ENCODE results near the gene GCM1. TPM values are rescaled to one million over a fixed set of nuclear protein-coding genes. Genes with fewer than 3 reads are reported as not detected.
"Not testable (repeated sequence)": the region's sequence is repeated elsewhere in the genome, so short reads cannot be mapped to it uniquely, and the experiment has no call there.

The GCM1 gene
- total RNA-seq, 3 donors from 2014 or later (not counting 1 experiment from before 2014, with no cell fraction given) = 0.20 TPM; not detected in 2

DNA sequence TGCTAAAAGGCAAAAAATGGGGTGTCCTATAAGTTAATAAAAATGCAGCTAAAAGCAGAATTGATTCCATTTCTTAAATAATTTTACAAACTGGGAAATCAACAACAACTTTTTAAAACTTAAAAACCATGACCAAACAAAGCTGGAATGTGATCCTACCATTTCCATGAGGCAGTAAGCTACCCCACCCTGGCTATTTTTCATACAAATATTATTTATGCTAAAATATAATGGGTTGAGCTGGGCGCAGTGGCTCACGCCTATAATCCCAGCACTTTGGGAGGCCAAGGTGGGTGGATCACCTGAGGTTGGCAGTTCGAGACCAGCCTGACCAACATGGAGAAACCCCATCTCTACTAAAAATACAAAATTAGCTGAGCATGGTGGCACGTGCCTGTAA lies 6.6 kb upstream of the GCM1 start:
- H3K27me3 ChIP-seq (ENCODE audit: control insufficient read depth, insufficient read depth, low read length); H3K36me3 Mint-ChIP-seq; H3K27ac Mint-ChIP-seq; H3K4me3 Mint-ChIP-seq; DNase-seq; H3K27ac ChIP-seq (ENCODE audit: low read length); H3K9me3 ChIP-seq (ENCODE audit: control insufficient read depth, insufficient read depth, low read length); ATAC-seq; H3K27me3 Mint-ChIP-seq (ENCODE audit: low read depth in 2 of 2); H3K4me1 Mint-ChIP-seq; H3K4me3 ChIP-seq (ENCODE audit: low read length); H3K4me1 ChIP-seq (ENCODE audit: control insufficient read depth, insufficient read depth, low read length); H3K36me3 ChIP-seq (ENCODE audit: control insufficient read depth, insufficient read depth, low read length); H3K9me3 Mint-ChIP-seq; intact Hi-C loops (cut with micrococcal nuclease): not testable (repeated sequence)
- WGBS (ENCODE audit: insufficient coverage) = 98% methylated on average over 3 of the region's 4 CpGs

DNA sequence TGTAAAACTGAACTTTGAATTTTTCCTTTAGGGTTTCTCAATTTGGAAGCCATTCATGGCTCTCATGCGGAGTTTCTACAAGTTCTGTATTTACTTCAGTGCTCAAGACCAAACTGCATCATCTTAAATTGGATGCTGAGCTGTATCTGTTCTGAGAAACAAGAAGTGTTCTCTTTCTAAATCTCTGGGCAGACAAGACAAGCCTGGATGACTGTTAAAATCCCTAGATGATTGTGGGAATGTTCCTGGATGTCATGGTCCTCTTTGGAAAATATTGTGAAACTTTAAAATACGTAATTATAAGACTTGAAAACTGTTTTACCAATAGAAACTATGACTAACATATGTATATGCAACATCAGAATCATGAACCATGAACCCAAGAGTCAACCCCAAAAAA lies 6.2 kb upstream of the GCM1 start:
- intact Hi-C loops (cut with micrococcal nuclease) = no loop called here
- H3K4me3 Mint-ChIP-seq = no peak overlapping the region
- no peaks in the 10 kb centered on the region for H3K4me1 ChIP-seq (ENCODE audit: control insufficient read depth, insufficient read depth, low read length)
- H3K9me3 ChIP-seq (ENCODE audit: control insufficient read depth, insufficient read depth, low read length) = no peaks in the 10 kb centered on the region
- H3K27me3 ChIP-seq (ENCODE audit: control insufficient read depth, insufficient read depth, low read length) = no peaks in the 10 kb centered on the region
- TF ChIP-seq, protein P1, sequence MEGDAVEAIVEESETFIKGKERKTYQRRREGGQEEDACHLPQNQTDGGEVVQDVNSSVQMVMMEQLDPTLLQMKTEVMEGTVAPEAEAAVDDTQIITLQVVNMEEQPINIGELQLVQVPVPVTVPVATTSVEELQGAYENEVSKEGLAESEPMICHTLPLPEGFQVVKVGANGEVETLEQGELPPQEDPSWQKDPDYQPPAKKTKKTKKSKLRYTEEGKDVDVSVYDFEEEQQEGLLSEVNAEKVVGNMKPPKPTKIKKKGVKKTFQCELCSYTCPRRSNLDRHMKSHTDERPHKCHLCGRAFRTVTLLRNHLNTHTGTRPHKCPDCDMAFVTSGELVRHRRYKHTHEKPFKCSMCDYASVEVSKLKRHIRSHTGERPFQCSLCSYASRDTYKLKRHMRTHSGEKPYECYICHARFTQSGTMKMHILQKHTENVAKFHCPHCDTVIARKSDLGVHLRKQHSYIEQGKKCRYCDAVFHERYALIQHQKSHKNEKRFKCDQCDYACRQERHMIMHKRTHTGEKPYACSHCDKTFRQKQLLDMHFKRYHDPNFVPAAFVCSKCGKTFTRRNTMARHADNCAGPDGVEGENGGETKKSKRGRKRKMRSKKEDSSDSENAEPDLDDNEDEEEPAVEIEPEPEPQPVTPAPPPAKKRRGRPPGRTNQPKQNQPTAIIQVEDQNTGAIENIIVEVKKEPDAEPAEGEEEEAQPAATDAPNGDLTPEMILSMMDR (IDR thresholded peaks at IDR 0.05) = no peak
- DNase-seq (no peak), ATAC-seq (no peak)
- no peaks in the 10 kb centered on the region for H3K9me3 Mint-ChIP-seq
- no peak overlapping the region for H3K4me3 ChIP-seq (ENCODE audit: low read length)
- no peaks in the 10 kb centered on the region for H3K4me1 Mint-ChIP-seq
- peaks cover 0 to 4% of the 10 kb centered on the region in 2 donors for H3K27me3 Mint-ChIP-seq (ENCODE audit: low read depth in 2 of 2)
- H3K27ac ChIP-seq (ENCODE audit: low read length) = no peak overlapping the region
- no peak overlapping the region for H3K27ac Mint-ChIP-seq
- H3K36me3 Mint-ChIP-seq = no peaks in the 10 kb centered on the region
- 93% methylated on average over 1 of the region's 2 CpGs for WGBS (ENCODE audit: insufficient coverage)
- H3K36me3 ChIP-seq (ENCODE audit: control insufficient read depth, insufficient read depth, low read length) = no peaks in the 10 kb centered on the region

DNA sequence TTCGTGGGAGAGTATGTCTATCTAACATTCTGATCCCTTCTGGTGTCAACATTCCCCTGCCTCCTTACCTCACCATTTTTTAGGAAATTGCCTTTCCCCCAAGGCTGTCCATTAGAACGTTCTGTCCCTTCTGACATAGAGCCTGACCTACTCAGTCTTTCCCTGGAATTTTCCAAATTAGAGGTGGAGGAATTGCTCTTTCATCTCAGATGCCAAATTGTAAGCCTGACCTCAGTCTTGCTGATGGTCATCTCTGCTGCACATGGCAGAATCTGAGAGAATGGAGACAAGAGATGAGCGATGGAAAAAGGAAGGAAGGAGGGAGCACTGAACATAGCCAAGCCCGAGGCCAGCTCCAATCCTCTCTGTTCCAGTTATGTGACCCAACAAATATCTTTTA lies 5.4 kb upstream of the GCM1 start:
- ATAC-seq = no peak
- WGBS (ENCODE audit: insufficient coverage) = 89% methylated on average over 4 of the region's 4 CpGs

DNA sequence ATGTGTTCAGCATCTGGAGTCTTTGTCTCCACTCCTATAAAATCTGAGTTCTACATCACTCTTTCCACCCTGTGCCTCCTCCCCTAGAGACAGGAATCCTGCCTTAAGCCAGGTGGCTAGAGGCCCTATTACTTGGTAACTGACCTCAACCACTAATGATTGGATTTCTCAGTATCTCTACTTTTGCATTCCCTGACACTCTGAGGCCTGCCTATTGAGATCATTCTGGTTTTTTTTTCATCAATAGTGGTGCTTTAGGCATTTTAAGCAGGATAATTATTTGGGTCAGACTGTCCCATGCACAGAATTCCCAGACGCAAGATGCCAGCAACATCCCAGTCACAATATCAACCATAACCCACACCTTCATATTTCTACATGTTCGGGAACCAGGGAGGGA lies 3.9 kb upstream of the GCM1 start:
- Mint-ChIP-seq H3K9me3 (no peaks in the 10 kb centered on the region), H3K27ac (no peak overlapping the region), H3K4me1 (no peaks in the 10 kb centered on the region), H3K4me3 (no peak overlapping the region), H3K36me3 (no peaks in the 10 kb centered on the region), H3K27me3 (ENCODE audit: low read depth in 2 of 2) (peaks cover 2 to 6% of the 10 kb centered on the region in 2 donors)
- no peaks in the 10 kb centered on the region for H3K4me1 ChIP-seq (ENCODE audit: control insufficient read depth, insufficient read depth, low read length)
- DNase-seq (no peak), ATAC-seq (no peak)
- TF ChIP-seq, protein P1 (IDR thresholded peaks at IDR 0.05) = no peak
- intact Hi-C loops (cut with micrococcal nuclease) = no loop called here
- no peak overlapping the region for H3K27ac ChIP-seq (ENCODE audit: low read length)
- H3K9me3 ChIP-seq (ENCODE audit: control insufficient read depth, insufficient read depth, low read length) = no peaks in the 10 kb centered on the region
- no peaks in the 10 kb centered on the region for H3K27me3 ChIP-seq (ENCODE audit: control insufficient read depth, insufficient read depth, low read length)
- H3K36me3 ChIP-seq (ENCODE audit: control insufficient read depth, insufficient read depth, low read length) = no peaks in the 10 kb centered on the region
- WGBS (ENCODE audit: insufficient coverage) = 100% methylated on average over 2 of the region's 2 CpGs
- H3K4me3 ChIP-seq (ENCODE audit: low read length) = no peak overlapping the region

More for the DNA sequence above, 5.4 kb upstream of the GCM1 start:
- no peaks in the 10 kb centered on the region for H3K36me3 ChIP-seq (ENCODE audit: control insufficient read depth, insufficient read depth, low read length)
- H3K4me3 ChIP-seq (ENCODE audit: low read length) = no peak overlapping the region
- peaks cover 0 to 6% of the 10 kb centered on the region in 2 donors for H3K27me3 Mint-ChIP-seq (ENCODE audit: low read depth in 2 of 2)
- H3K4me3 Mint-ChIP-seq = no peak overlapping the region
- H3K27ac Mint-ChIP-seq = no peak overlapping the region
- H3K9me3 ChIP-seq (ENCODE audit: control insufficient read depth, insufficient read depth, low read length) = no peaks in the 10 kb centered on the region
- intact Hi-C loops (cut with micrococcal nuclease) = no loop called here
- no peak overlapping the region for H3K27ac ChIP-seq (ENCODE audit: low read length)
- no peaks in the 10 kb centered on the region for H3K36me3 Mint-ChIP-seq
- no peaks in the 10 kb centered on the region for H3K9me3 Mint-ChIP-seq
- no peaks in the 10 kb centered on the region for H3K27me3 ChIP-seq (ENCODE audit: control insufficient read depth, insufficient read depth, low read length)
- TF ChIP-seq, protein P1 (IDR thresholded peaks at IDR 0.05) = no peak
- H3K4me1 Mint-ChIP-seq = no peaks in the 10 kb centered on the region
- DNase-seq = no peak
- no peaks in the 10 kb centered on the region for H3K4me1 ChIP-seq (ENCODE audit: control insufficient read depth, insufficient read depth, low read length)

Measured in natural killer cell (primary cell).